ENCODE measurements around the gene CFC1.
"Not testable (repeated sequence)": the region's sequence is repeated elsewhere in the genome, so short reads cannot be mapped to it uniquely, and the experiment has no call there.

The CFC1 gene

GRCh38 chr2:130582970-130583369 lies 16.4 kb downstream of the CFC1 start:
- not testable (repeated sequence) for DNase-seq

DNA sequence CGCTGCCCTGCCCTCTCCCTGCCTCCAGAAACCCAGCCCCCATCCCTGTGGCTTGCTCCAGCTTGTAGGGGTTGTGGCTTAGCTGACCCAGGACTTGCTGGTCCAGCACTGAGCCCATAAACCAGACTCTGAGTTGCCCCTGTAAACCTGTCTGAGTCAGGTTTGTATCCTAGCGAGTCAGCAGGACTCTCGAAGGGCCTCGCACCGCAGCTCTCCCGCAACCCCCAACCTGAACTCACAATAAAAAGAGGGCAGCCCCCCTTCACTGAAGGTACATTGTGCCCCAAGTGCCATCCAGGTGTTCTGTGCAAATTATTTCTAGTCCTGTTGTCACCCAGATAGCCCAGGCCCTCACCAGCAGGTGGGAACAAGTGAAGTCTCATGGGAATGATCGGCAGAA lies 17.9 kb downstream of the CFC1 start:
- not testable (repeated sequence) for DNase-seq

- DNase-seq = not testable (repeated sequence)
Observed at GRCh38 chr2:130579121-130579520, 20.3 kb downstream of the CFC1 start.

- DNase-seq = not testable (repeated sequence)
Observed at GRCh38 chr2:130577559-130577958, 21.8 kb downstream of the CFC1 start.

DNA sequence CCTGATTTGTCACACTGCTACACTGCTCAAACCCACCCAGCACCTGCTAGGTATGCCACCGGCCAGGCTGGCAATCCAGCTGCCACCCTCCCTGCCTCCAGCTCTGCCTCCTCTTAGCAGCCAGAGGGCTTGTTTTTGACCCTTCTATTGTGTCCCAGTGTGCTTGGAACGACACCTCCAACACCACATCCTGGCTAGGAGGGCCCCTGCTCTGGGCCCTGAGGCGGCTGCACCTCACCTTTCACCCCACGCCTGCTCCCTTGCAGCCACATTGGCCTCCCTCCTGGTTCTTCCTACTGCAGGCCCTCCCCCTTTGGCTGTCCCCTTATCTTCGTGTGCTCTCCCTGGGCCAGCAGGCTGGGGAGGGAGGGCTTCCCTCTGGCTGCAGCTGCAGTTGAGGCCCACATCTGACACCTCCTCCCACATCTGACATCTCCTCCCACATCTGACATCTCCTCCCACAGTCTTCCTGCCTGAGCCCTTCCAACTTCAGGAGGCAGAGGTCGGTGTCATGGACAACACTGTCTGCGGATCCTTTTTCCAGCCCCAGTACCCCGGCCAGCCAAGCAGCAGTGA lies 23.1 kb downstream of the CFC1 start:
- DNase-seq = not testable (repeated sequence)

DNA sequence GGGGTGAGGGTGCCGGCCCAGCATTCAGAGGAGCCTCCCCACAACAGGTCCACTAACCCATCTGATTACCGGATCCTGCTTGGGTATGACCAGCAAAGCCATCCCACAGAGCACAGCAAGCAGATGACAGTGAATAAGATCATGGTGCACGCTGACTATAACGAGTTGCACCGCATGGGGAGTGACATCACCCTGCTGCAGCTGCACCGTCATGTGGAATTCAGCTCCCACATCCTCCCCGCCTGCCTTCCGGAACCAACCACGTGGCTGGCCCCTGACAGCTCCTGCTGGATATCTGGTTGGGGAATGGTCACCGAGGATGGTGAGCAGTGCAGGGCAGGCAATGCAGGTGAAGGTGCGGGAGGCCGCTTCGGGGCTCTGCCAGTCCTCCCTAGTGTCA lies 25.1 kb downstream of the CFC1 start:
- DNase-seq = not testable (repeated sequence)

GRCh38 chr2:130571929-130572328 lies 27.4 kb downstream of the CFC1 start:
- not testable (repeated sequence) for DNase-seq

GRCh38 chr2:130566165-130566564 lies 33.2 kb downstream of the CFC1 start:
- not testable (repeated sequence) for DNase-seq

- DNase-seq = not testable (repeated sequence)
Observed at GRCh38 chr2:130556441-130556840, 42.9 kb downstream of the CFC1 start.

GRCh38 chr2:130554178-130554577 lies 45.2 kb downstream of the CFC1 start:
- not testable (repeated sequence) for DNase-seq

GRCh38 chr2:130549475-130549874 lies 49.9 kb downstream of the CFC1 start:
- not testable (repeated sequence) for DNase-seq

DNA sequence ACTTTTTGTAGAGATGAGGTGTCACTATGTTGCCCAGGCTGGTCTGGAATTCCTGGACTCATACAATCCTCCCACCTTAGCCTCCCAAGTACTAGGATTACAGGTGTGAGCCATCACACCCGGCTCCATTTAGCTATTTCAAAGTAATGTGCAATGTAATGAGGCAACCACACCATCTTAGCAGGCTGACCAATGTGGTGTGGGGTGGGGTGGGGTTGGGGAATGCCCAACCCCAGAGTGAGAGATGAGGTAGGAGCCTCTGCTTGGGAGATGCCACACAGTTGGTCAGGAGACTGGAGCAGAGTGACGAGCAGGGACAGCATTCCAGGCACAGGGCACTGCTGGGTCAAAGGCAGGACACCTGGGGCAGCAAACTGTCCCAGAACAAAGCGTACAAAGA lies 51.0 kb downstream of the CFC1 start:
- not testable (repeated sequence) for DNase-seq

- DNase-seq = not testable (repeated sequence)
Observed at GRCh38 chr2:130544978-130545377, 54.4 kb downstream of the CFC1 start.

GRCh38 chr2:130543785-130544528 lies 55.4 kb downstream of the CFC1 start:
- DNase-seq = not testable (repeated sequence)

DNA sequence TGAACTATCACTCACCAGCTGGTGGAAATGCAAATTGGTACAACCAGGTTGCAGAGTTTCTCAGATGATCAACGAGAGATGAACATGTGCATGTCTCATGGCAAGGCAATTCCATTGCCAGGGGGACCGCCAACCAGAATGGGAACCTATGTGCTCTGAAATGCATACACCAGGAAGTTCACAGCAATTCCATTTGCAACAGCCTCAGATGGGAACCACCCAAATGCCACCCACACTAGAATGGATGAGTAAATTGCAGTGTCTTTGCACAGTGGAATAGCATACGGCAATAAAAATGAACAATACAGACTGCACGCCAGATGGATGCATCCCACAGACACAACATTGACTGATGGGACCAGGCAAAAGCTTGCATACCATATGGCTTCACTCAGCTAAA lies 56.6 kb downstream of the CFC1 start:
- DNase-seq = not testable (repeated sequence)

Measured in CD4-positive, alpha-beta T cell treated with Interleukin-4 for 4 hours (primary cell).